Prostate gland (tissue), 2 donors: ENCODE results near the gene ALOX5AP. TPM values are rescaled to one million over a fixed set of nuclear protein-coding genes. Genes with fewer than 3 reads are reported as not detected.

Source experiments
- DNase-seq: peaks from one replicate; pipeline ENCODE4 v3.0.0-alpha.2; 2019; ENCODE audit warnings: low spot score
- H3K27ac ChIP-seq, 2 donors: fragments of 200-600 bp; sonication (generic); 2 replicates each; pipeline ENCODE4 v1.5.1; 2017 to 2019
- H3K27me3 ChIP-seq: fragments of 200-600 bp; sonication (generic); replicated peaks from 2 replicates; pipeline ENCODE4 v1.5.1; 2019; ENCODE audit not compliant: insufficient read depth
- H3K36me3 ChIP-seq, 2 donors: fragments of 200-600 bp; sonication (generic); 1 replicate in 1 of 2; 2 replicates in 1 of 2; pipeline versions ENCODE4 v1.5.1 to v1.8.1; 2017 to 2019
- H3K4me1 ChIP-seq: fragments of 200-600 bp; sonication (generic); replicated peaks from 2 replicates; pipeline ENCODE4 v1.5.1; 2019
- H3K4me3 ChIP-seq, 2 donors: fragments of 200-600 bp; sonication (generic); 2 replicates each; pipeline ENCODE4 v1.5.1; 2017 to 2019
- H3K9me3 ChIP-seq: fragments of 200-600 bp; sonication (generic); 2 replicates; pipeline ENCODE4 v1.5.1; 2017
- CTCF ChIP-seq, 4 experiments: fragments of 200-600 bp in 2 of 4; fragments of 450-650 bp in 2 of 4; sonication (generic) in 2 of 4; IDR thresholded peaks; 1 replicate in 3 of 4; 2 replicates in 1 of 4; pipeline ENCODE4 v1.5.1; 2016 to 2019; ENCODE audit warnings: antibody characterized with exemption in 4 of 4, mild to moderate bottlenecking in 2 of 4, moderate library complexity in 2 of 4
- POLR2A ChIP-seq: fragments of 450-650 bp; IDR thresholded peaks from one replicate; pipeline ENCODE4 v1.6.1; 2016; ENCODE audit warnings: antibody characterized with exemption, mild to moderate bottlenecking
- POLR2AphosphoS5 ChIP-seq: sonication (generic); formaldehyde crosslinking; IDR thresholded peaks from one replicate; pipeline ENCODE4 v1.6.1; 2017; ENCODE audit warnings: antibody characterized with exemption
- WGBS: methylation state at CpG from one replicate; pipeline ENCODE4 v1.1.5; 2018; 5-methylcytosine and 5-hydroxymethylcytosine counted together
- intact Hi-C: fragments of 100-400 bp; cut with DNase I; formaldehyde crosslinking; loops from one replicate; pipeline ENCODE4 v1.14.2; 2022
- total RNA-seq, 2 donors: library from RNA; depleted of rRNA; stranded (reverse); fragments of >200 nt; gene quantifications; one replicate each; pipeline ENCODE4 v1.1.0, GENCODE V29; 2016

The ALOX5AP gene
- total RNA-seq, 2 donors from 2014 or later, result 7.3 to 20.6 TPM

- intact Hi-C loops, result loop anchor here (5.0 kb wide), 8 partner anchors 64 to 671 kb away; partner anchors contain the start of genes HMGB1 and USPL1
- 13% methylated on average over 27 of the region's 32 CpGs for WGBS
- Histone ChIP-seq H3K9me3 (no peaks in the 10 kb centered on the region), H3K36me3 (no peaks in the 10 kb centered on the region), H3K4me1 (no peaks in the 10 kb centered on the region), H3K27ac (peak overlapping the region; percentile 45 to 57), H3K4me3 (peak overlapping the region; percentile 15 to 30), H3K27me3 (no peaks in the 10 kb centered on the region)
- peak; percentile 83 for DNase-seq
- TF ChIP-seq POLR2A, result no peak
- TF ChIP-seq POLR2AphosphoS5, result peak; percentile 70
- TF ChIP-seq CTCF (IDR thresholded peaks at IDR 0.05), result peak; percentile 86 to 96 (median 92)
Measured at GRCh38 chr13:30802953-30803478, 67.7 kb downstream of the ALOX5AP start.

- Histone ChIP-seq H3K27ac (peak overlapping the region; percentile 45 to 57), H3K4me3 (no peak overlapping the region), H3K36me3 (no peaks in the 10 kb centered on the region), H3K9me3 (no peaks in the 10 kb centered on the region), H3K4me1 (no peaks in the 10 kb centered on the region), H3K27me3 (no peaks in the 10 kb centered on the region)
- 91% methylated on average over 5 of the region's 5 CpGs for WGBS
- no peak for DNase-seq
- no peak for TF ChIP-seq POLR2AphosphoS5
- no peak for TF ChIP-seq CTCF (IDR thresholded peaks at IDR 0.05)
- no peak for TF ChIP-seq POLR2A
- intact Hi-C loops, result loop anchor here (5.0 kb wide), 8 partner anchors 64 to 671 kb away; partner anchors contain the start of genes HMGB1 and USPL1
Measured at GRCh38 chr13:30803749-30804148, 68.4 kb downstream of the ALOX5AP start.

GRCh38 chr13:30804474-30804873, 69.1 kb downstream of the ALOX5AP start:
- Histone ChIP-seq H3K4me3 (no peak overlapping the region), H3K27ac (no peak overlapping the region), H3K27me3 (no peaks in the 10 kb centered on the region), H3K36me3 (no peaks in the 10 kb centered on the region), H3K9me3 (no peaks in the 10 kb centered on the region), H3K4me1 (no peaks in the 10 kb centered on the region)
- WGBS, result 89% methylated on average over 5 of the region's 5 CpGs
- no peak for TF ChIP-seq CTCF (IDR thresholded peaks at IDR 0.05)
- TF ChIP-seq POLR2A, result no peak
- no peak for TF ChIP-seq POLR2AphosphoS5
- no peak for DNase-seq
- intact Hi-C loops, result loop anchor here (5.0 kb wide), 8 partner anchors 63 to 672 kb away; partner anchors contain the start of genes HMGB1 and USPL1

- Histone ChIP-seq H3K9me3 (no peaks in the 10 kb centered on the region), H3K4me1 (no peaks in the 10 kb centered on the region), H3K27me3 (no peaks in the 10 kb centered on the region), H3K36me3 (no peaks in the 10 kb centered on the region), H3K4me3 (no peak overlapping the region), H3K27ac (peak overlapping the region in 1 of 2 donors; percentile 31)
- intact Hi-C loops, result no loop called here
- no peak for DNase-seq
- WGBS, result 76% methylated on average over 4 of the region's 4 CpGs
- TF ChIP-seq POLR2A (no peak), CTCF (IDR thresholded peaks at IDR 0.05) (no peak), POLR2AphosphoS5 (no peak)
Measured at GRCh38 chr13:30805132-30805537, 69.8 kb downstream of the ALOX5AP start.

GRCh38 chr13:30805603-30806011, 70.3 kb downstream of the ALOX5AP start:
- Histone ChIP-seq H3K4me3 (no peak overlapping the region), H3K4me1 (no peaks in the 10 kb centered on the region), H3K27me3 (no peaks in the 10 kb centered on the region), H3K36me3 (no peaks in the 10 kb centered on the region), H3K9me3 (no peaks in the 10 kb centered on the region), H3K27ac (peak overlapping the region in 1 of 2 donors; percentile 31)
- intact Hi-C loops, result no loop called here
- peak; percentile 53 for DNase-seq
- no peak for TF ChIP-seq POLR2AphosphoS5
- no peak for TF ChIP-seq POLR2A
- TF ChIP-seq CTCF (IDR thresholded peaks at IDR 0.05), result no peak
- 57% methylated on average over 7 of the region's 7 CpGs for WGBS
